WERI-Rb-1 (cell line): ENCODE data around the gene TTC33.
A peak's percentile ranks its signal among the peaks of the same experiment; 100 is the strongest.
"Not testable (repeated sequence)": the region's sequence is repeated elsewhere in the genome, so short reads cannot be mapped to it uniquely, and the experiment has no call there.

ENCODE experiments used
- DNase-seq: peaks from one replicate; pipeline ENCODE4 v3.0.0-alpha.2; 2020
- H3K27ac ChIP-seq: fragments of 250-450 bp; sonication (Bioruptor Pico); 2 replicates; pipeline ENCODE4 v1.5.1; 2020; ENCODE audit warnings: mild to moderate bottlenecking, moderate library complexity
- H3K27me3 ChIP-seq: fragments of 250-450 bp; sonication (Bioruptor Pico); 2 replicates; pipeline ENCODE4 v1.5.1; 2021; ENCODE audit warnings: mild to moderate bottlenecking, low read depth, moderate library complexity; ENCODE audit not compliant: insufficient read depth, severe bottlenecking
- H3K36me3 ChIP-seq: fragments of 250-450 bp; sonication (Bioruptor Pico); 2 replicates; pipeline ENCODE4 v1.5.1; 2020; ENCODE audit warnings: mild to moderate bottlenecking, moderate library complexity
- H3K4me3 ChIP-seq: 2 replicates; pipeline ENCODE4 v1.5.1; 2011; ENCODE audit warnings: low read depth, mild to moderate bottlenecking, control low read depth, low read length
- H3K9me3 ChIP-seq: fragments of 250-450 bp; sonication (Bioruptor Pico); 2 replicates; pipeline ENCODE4 v1.5.1; 2021; ENCODE audit warnings: mild to moderate bottlenecking, moderate library complexity; ENCODE audit not compliant: severe bottlenecking
- CTCF ChIP-seq: IDR thresholded peaks from 2 replicates; pipeline ENCODE4 v1.5.1; 2011; ENCODE audit warnings: low read depth, mild to moderate bottlenecking, control low read depth, inconsistent platforms, low read length

Gene TTC33

GRCh38 chr5:40717281-40717680, 38.5 kb downstream of the TTC33 start:
- peaks cover 3% of the 10 kb centered on the region; the same call in 1 of the 2 replicates for H3K36me3 ChIP-seq
- peaks cover 4% of the 10 kb centered on the region for H3K9me3 ChIP-seq
- no peak overlapping the region for H3K27ac ChIP-seq
- DNase-seq: no peak
- H3K27me3 ChIP-seq: no peaks in the 10 kb centered on the region
- no peak overlapping the region for H3K4me3 ChIP-seq
- TF ChIP-seq CTCF: no peak

GRCh38 chr5:40716590-40716989, 39.2 kb downstream of the TTC33 start:
- Histone ChIP-seq H3K27me3 (no peaks in the 10 kb centered on the region), H3K36me3 (peaks cover 3% of the 10 kb centered on the region; the same call in 1 of the 2 replicates), H3K4me3 (no peak overlapping the region), H3K9me3 (no peaks in the 10 kb centered on the region), H3K27ac (no peak overlapping the region)
- no peak for DNase-seq
- TF ChIP-seq CTCF: no peak

- Histone ChIP-seq H3K27me3 (no peaks in the 10 kb centered on the region), H3K27ac (no peak overlapping the region), H3K36me3 (peaks cover 3% of the 10 kb centered on the region; the same call in 1 of the 2 replicates), H3K4me3 (no peak overlapping the region), H3K9me3 (no peaks in the 10 kb centered on the region)
- DNase-seq: no peak
- peak; percentile 31; the same call in 1 of the 2 replicates for TF ChIP-seq CTCF
These were observed 39.8 kb downstream of the TTC33 start for GRCh38 chr5:40716000-40716399.

GRCh38 chr5:40714001-40714400, 41.8 kb downstream of the TTC33 start:
- no peaks in the 10 kb centered on the region for H3K27me3 ChIP-seq
- no peaks in the 10 kb centered on the region for H3K36me3 ChIP-seq
- H3K9me3 ChIP-seq: peaks cover 3% of the 10 kb centered on the region
- no peak overlapping the region for H3K27ac ChIP-seq
- no peak for DNase-seq
- H3K4me3 ChIP-seq: no peak overlapping the region
- TF ChIP-seq CTCF: no peak

- H3K4me3 ChIP-seq, H3K27ac ChIP-seq, H3K27me3 ChIP-seq, DNase-seq, H3K9me3 ChIP-seq, H3K36me3 ChIP-seq: not testable (repeated sequence)
These were observed 45.2 kb downstream of the TTC33 start for GRCh38 chr5:40710575-40710974.

GRCh38 chr5:40705484-40705883, 50.3 kb downstream of the TTC33 start:
- H3K36me3 ChIP-seq, H3K4me3 ChIP-seq, H3K27ac ChIP-seq, DNase-seq, H3K27me3 ChIP-seq, H3K9me3 ChIP-seq: not testable (repeated sequence)

- H3K4me3 ChIP-seq, H3K36me3 ChIP-seq, H3K27ac ChIP-seq, H3K27me3 ChIP-seq, DNase-seq, H3K9me3 ChIP-seq: not testable (repeated sequence)
These were observed 53.7 kb downstream of the TTC33 start for GRCh38 chr5:40702027-40702426.
